K562 (cell line): ENCODE results near the gene CGB3. TPM values are rescaled to one million over a fixed set of nuclear protein-coding genes. Genes with fewer than 3 reads are reported as not detected.

ENCODE experiments used
- ATAC-seq: fragments of 200-7000 bp; cut with Tn5 transposase; 3 replicates; pipeline ENCODE4 v1.9.1; 2020; ENCODE audit warnings: moderate library complexity
- BruUV-seq: library from RNA; stranded (reverse); fragments of 400-500 nt; replicated peaks from 2 replicates; lab custom pipeline; 2021; lab: Mats Ljungman, UMichigan
- CTCF ChIA-PET: fragments of 300-600 bp; formaldehyde crosslinking; extraction: SDS; loops from one replicate; lab custom pipeline; 2021; ENCODE audit warnings: low intra/inter-chr PET ratio; lab: Yijun Ruan, JAX
- POLR2A ChIA-PET: fragments of 300-600, 350-650 bp; sonication (Branson Sonifier 250); formaldehyde crosslinking; extraction: SDS; loops from one replicate; lab custom pipeline; 2021; ENCODE audit warnings: antibody characterized with exemption, inconsistent platforms; lab: Yijun Ruan, JAX
- DNase-seq, 4 experiments: peaks; one replicate each; pipeline versions ENCODE4 v3.0.0 to v3.0.0-alpha.2; 2011 to 2018; ENCODE audit warnings: low spot score in 3 of 4, mixed read lengths in 3 of 4; ENCODE audit errors: extremely low read depth in 1 of 4
- FAIRE-seq: peaks from 2 replicates; lab custom pipeline; 2011; peaks lifted over from hg19 to GRCh38; lab: Jason Lieb, UNC
- H2AFZ ChIP-seq: 2 replicates; pipeline ENCODE4 v1.6.0; 2011; ENCODE audit warnings: low read depth, low read length, control low read depth, inconsistent platforms
- H3K27ac ChIP-seq: fragments of 200-600 bp; 3 replicates; pipeline ENCODE4 v1.8.0; 2011; ENCODE audit warnings: low read depth, mild to moderate bottlenecking, control low read depth, inconsistent platforms, low read length, moderate library complexity, mixed read lengths; ENCODE audit errors: extremely low read depth
- H3K27me3 ChIP-seq, 2 experiments: fragments of 300-600 bp in 1 of 2; 2 replicates in 1 of 2; 3 replicates in 1 of 2; pipeline versions ENCODE4 v1.6.0 to v1.8.0; 2011; ENCODE audit warnings: inconsistent platforms in 2 of 2, low read length in 2 of 2, mild to moderate bottlenecking in 1 of 2, mixed read lengths in 1 of 2, moderate library complexity in 1 of 2; ENCODE audit not compliant: control insufficient read depth in 2 of 2, insufficient read depth in 2 of 2
- H3K36me3 ChIP-seq: fragments of 300-600 bp; 3 replicates; pipeline ENCODE4 v1.8.0; 2011; ENCODE audit warnings: mild to moderate bottlenecking, low read length, inconsistent platforms; ENCODE audit not compliant: control insufficient read depth, insufficient read depth
- H3K4me1 ChIP-seq, 2 experiments: fragments of 200-600 bp in 1 of 2; replicated peaks in 1 of 2; 2 replicates in 1 of 2; 3 replicates in 1 of 2; pipeline versions ENCODE4 v1.5.1 to v1.8.0; 2011; ENCODE audit warnings: inconsistent platforms in 2 of 2, low read length in 2 of 2, mild to moderate bottlenecking in 1 of 2, mixed read lengths in 1 of 2, moderate library complexity in 1 of 2; ENCODE audit not compliant: control insufficient read depth in 2 of 2, insufficient read depth in 2 of 2
- H3K4me2 ChIP-seq: 2 replicates; pipeline ENCODE4 v1.6.1; 2011; ENCODE audit warnings: low read length, control low read depth, inconsistent platforms, mixed read lengths; ENCODE audit not compliant: insufficient read depth
- H3K4me3 ChIP-seq: fragments of 200-600 bp; sonication (generic), shearing (Covaris generic); 2 replicates; pipeline ENCODE4 v1.5.1; 2016; ENCODE audit warnings: control low read depth, inconsistent platforms
- H3K79me2 ChIP-seq: fragments of 200-600 bp; 3 replicates; pipeline ENCODE4 v1.8.0; 2011; ENCODE audit warnings: low read length, inconsistent platforms; ENCODE audit not compliant: control insufficient read depth, insufficient read depth
- H3K9ac ChIP-seq, 2 experiments: 2 replicates each; pipeline versions ENCODE4 v1.6.0 to v1.6.1; 2011; ENCODE audit warnings: low read depth in 2 of 2, low read length in 2 of 2, control low read depth in 1 of 2, inconsistent platforms in 1 of 2, mild to moderate bottlenecking in 1 of 2, mixed read lengths in 1 of 2; ENCODE audit not compliant: insufficient read depth in 1 of 2
- H3K9me1 ChIP-seq: one replicate; pipeline ENCODE4 v1.6.0; 2011; ENCODE audit warnings: inconsistent platforms, mild to moderate bottlenecking, low read length, moderate library complexity; ENCODE audit not compliant: control insufficient read depth, insufficient read depth
- H3K9me3 ChIP-seq: replicated peaks from 2 replicates; pipeline ENCODE4 v1.5.1; 2011; ENCODE audit warnings: low read depth, low read length, inconsistent platforms; ENCODE audit not compliant: control insufficient read depth, insufficient read depth
- H4K20me1 ChIP-seq: replicated peaks from 2 replicates; pipeline ENCODE4 v1.6.1; 2011; ENCODE audit warnings: low read length, inconsistent platforms, mixed read lengths; ENCODE audit not compliant: control insufficient read depth, insufficient read depth
- EGR1 ChIP-seq: fragments of 450-650 bp; conservative IDR thresholded peaks from 2 replicates; pipeline ENCODE4 v1.6.1; 2017; ENCODE audit warnings: mild to moderate bottlenecking
- EP400 ChIP-seq: fragments of 450-650 bp; IDR thresholded peaks from 2 replicates; pipeline ENCODE4 v1.6.1; 2017; ENCODE audit warnings: antibody characterized with exemption, mild to moderate bottlenecking, moderate library complexity
- GATAD2B ChIP-seq: fragments of 450-650 bp; IDR thresholded peaks from 2 replicates; pipeline ENCODE4 v1.6.1; 2017; ENCODE audit warnings: mild to moderate bottlenecking, borderline replicate concordance
- MCM2 ChIP-seq: fragments of 450-650 bp; IDR thresholded peaks from 2 replicates; pipeline ENCODE4 v1.6.1; 2017; ENCODE audit warnings: low read depth, mild to moderate bottlenecking
- RFX5 ChIP-seq: IDR thresholded peaks from 2 replicates; pipeline ENCODE4 v1.6.1; 2011; ENCODE audit warnings: low read depth, mild to moderate bottlenecking, improper control_type of control experiment, low read length
- SNIP1 ChIP-seq: fragments of 450-650 bp; IDR thresholded peaks from 2 replicates; pipeline ENCODE4 v1.7.1; 2017; ENCODE audit warnings: low read depth, mild to moderate bottlenecking
- SRSF1 ChIP-seq: fragments of 200-400 bp; formaldehyde crosslinking; IDR thresholded peaks from 2 replicates; pipeline ENCODE4 v1.6.1; 2017; ENCODE audit warnings: mild to moderate bottlenecking, low read depth, low read length, moderate library complexity
- WGBS: fragments of 100-300 bp; shearing (Covaris generic); methylation state at CpG from one replicate; pipeline ENCODE4 v1.1.6; 2016; ENCODE audit warnings: low coverage, mixed read lengths; ENCODE audit not compliant: insufficient coverage; ENCODE audit errors: missing lambda C conversion rate; 5-methylcytosine and 5-hydroxymethylcytosine counted together
- in situ Hi-C: fragments of 300-500 bp; cut with MboI; formaldehyde crosslinking; loops from 4 replicates; pipeline ENCODE4 v1.15.0; 2018; ENCODE audit warnings: inconsistent platforms, mixed read lengths
- intact Hi-C: fragments of 100-400 bp; cut with micrococcal nuclease; formaldehyde crosslinking; loops from 2 replicates; pipeline ENCODE4 v1.14.2; 2022
- polyA plus RNA-seq, 8 experiments: library from polyadenylated mRNA; depleted of rRNA in 4 of 8; stranded (reverse) in 5 of 8; unstranded in 3 of 8; fragments of >200 nt; fragmentation: Nextera tagmentation in 2 of 8; fragmentation: Illumina TruSeq in 1 of 8; extraction: Ambion mirVana in 2 of 8; extraction: Trizol in 1 of 8; gene quantifications; 2 replicates each; pipeline versions ENCODE4 v1.2.1 to v1.2.3, GENCODE V29; 2011 to 2014; ENCODE audit warnings: inconsistent platforms in 1 of 8, missing spikeins in 1 of 8
- total RNA-seq, 7 experiments: library from RNA; depleted of rRNA in 6 of 7; stranded (reverse); fragments of >200 nt in 6 of 7; fragmentation: Illumina TruSeq in 2 of 7; extraction: Trizol in 2 of 7; gene quantifications; 2 replicates each; pipeline versions ENCODE4 v1.2.1 to v1.2.3, GENCODE V29; 2011 to 2021; ENCODE audit warnings: low replicate concordance in 1 of 7

Gene CGB3
- total and polyA plus RNA-seq, 9 of the 15 experiments (the other 6 are each of a cell fraction or from before 2014, with no cell fraction given): not detected

GRCh38 chr19:49017041-49017665 is 7.0 kb downstream of the CGB3 start, which contains the start of gene LHB:
LHB (minus strand) TSS chr19:49017091; CDS start chr19:49017081, 10 bp downstream.
- intact Hi-C loops: no loop called here
- Histone ChIP-seq H3K36me3 (peaks cover 42% of the 10 kb centered on the region; the same call in 2 of the 3 replicates), H3K9me1 (peaks cover 7% of the 10 kb centered on the region), H3K27ac (peak within 1 kb of the TSS; percentile 32; the same call in 1 of the 3 replicates), H4K20me1 (peaks cover 12% of the 10 kb centered on the region; the same call in 1 of the 2 replicates), H2AFZ (0 out of 2 replicates have a peak within 1 kb of the TSS, but pooled peaks have one; percentile 44), H3K4me3 (peak within 1 kb of the TSS; percentile 41)
- 61% methylated on average over 14 of the region's 17 CpGs for WGBS
- ATAC-seq (no peak), FAIRE-seq (no peak)
- POLR2A ChIA-PET: no interaction called here
- no peak for TF ChIP-seq SNIP1
- TF ChIP-seq MCM2: no peak
- no peak for TF ChIP-seq EP400
- peak; percentile 13; the same call in 1 of the 2 replicates for TF ChIP-seq EGR1
- TF ChIP-seq RFX5: no peak
- TF ChIP-seq SRSF1: no peak
- no peak for TF ChIP-seq GATAD2B
- TF ChIP-seq, all 486 proteins: peak for 1
- H3K9me3 ChIP-seq: no peaks in the 10 kb centered on the region
- CTCF ChIA-PET: no interaction called here
- H3K4me2 ChIP-seq: peak within 1 kb of the TSS; percentile 76; the same call in 1 of the 2 replicates
- in situ Hi-C loops: no loop called here
- peak within 1 kb of the TSS; percentile 30 to 88 for H3K9ac ChIP-seq
- H3K27me3 ChIP-seq: no peaks in the 10 kb centered on the region
- H3K4me1 ChIP-seq: peaks cover 21 to 59% of the 10 kb centered on the region in 2 experiments; a peak in 4 of 5 replicates
- H3K79me2 ChIP-seq: no peaks in the 10 kb centered on the region
- no peak for DNase-seq
- no TSS peak for BruUV-seq
